ENCODE measurements around the gene POSTN.
"Not testable (repeated sequence)": the region's sequence is repeated elsewhere in the genome, so short reads cannot be mapped to it uniquely, and the experiment has no call there.

Gene POSTN

DNA sequence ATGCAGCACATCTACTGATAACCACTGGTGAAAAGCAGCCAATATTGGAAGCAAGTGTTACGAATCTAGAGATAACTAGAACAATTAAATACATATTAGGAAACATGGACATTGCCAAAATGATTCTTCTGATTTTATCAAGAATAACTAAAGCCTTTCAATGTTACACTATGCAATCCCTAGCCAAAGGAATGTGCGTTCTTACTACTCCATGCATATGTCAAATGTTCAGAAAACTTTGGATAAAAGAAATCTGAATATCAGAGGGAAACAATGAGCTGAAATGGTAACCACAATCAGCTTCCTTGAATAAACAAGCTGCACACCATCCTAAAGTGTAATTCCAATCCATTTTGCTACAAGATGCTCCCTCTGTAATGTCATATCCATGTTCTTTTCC lies 951 bp upstream of the POSTN start:
- TF ChIP-seq, protein P1, sequence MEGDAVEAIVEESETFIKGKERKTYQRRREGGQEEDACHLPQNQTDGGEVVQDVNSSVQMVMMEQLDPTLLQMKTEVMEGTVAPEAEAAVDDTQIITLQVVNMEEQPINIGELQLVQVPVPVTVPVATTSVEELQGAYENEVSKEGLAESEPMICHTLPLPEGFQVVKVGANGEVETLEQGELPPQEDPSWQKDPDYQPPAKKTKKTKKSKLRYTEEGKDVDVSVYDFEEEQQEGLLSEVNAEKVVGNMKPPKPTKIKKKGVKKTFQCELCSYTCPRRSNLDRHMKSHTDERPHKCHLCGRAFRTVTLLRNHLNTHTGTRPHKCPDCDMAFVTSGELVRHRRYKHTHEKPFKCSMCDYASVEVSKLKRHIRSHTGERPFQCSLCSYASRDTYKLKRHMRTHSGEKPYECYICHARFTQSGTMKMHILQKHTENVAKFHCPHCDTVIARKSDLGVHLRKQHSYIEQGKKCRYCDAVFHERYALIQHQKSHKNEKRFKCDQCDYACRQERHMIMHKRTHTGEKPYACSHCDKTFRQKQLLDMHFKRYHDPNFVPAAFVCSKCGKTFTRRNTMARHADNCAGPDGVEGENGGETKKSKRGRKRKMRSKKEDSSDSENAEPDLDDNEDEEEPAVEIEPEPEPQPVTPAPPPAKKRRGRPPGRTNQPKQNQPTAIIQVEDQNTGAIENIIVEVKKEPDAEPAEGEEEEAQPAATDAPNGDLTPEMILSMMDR (IDR thresholded peaks at IDR 0.05; ENCODE audit: control insufficient read depth, extremely low read depth, insufficient read depth), result no peak
- no peak overlapping the region for H3K4me3 ChIP-seq (ENCODE audit: low read depth, low read length)
- DNase-seq (ENCODE audit: low read depth), result no peak

DNA sequence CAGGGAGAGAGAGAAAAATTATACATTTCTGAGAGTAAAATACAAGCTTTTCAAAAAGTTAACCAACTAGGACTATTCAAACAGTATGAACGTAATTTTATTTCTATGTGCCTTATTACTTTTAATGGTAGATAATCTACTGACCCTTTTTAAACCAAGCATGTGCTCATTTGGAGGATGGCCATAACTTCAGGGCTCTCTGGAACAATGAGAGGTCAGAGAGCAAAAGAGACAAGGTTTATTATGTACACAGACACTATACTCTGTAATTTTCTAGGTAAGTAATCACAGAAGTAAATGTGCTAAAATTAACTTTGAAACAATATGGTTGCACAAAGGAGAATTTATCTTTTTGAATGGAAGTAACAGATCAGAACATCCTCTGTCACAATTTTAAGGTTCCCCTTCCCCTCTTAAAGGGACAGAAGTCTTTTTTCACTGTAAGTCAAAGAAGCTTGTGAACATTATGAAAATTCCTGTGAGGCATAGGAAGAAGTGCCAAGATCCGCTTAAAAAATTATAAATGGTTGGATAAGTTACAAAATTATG lies 1.0 kb downstream of the POSTN start:
- no peak for DNase-seq (ENCODE audit: low read depth)
- TF ChIP-seq, protein P1 (IDR thresholded peaks at IDR 0.05; ENCODE audit: control insufficient read depth, extremely low read depth, insufficient read depth), result no peak
- H3K4me3 ChIP-seq (ENCODE audit: low read depth, low read length), result no peak overlapping the region

DNA sequence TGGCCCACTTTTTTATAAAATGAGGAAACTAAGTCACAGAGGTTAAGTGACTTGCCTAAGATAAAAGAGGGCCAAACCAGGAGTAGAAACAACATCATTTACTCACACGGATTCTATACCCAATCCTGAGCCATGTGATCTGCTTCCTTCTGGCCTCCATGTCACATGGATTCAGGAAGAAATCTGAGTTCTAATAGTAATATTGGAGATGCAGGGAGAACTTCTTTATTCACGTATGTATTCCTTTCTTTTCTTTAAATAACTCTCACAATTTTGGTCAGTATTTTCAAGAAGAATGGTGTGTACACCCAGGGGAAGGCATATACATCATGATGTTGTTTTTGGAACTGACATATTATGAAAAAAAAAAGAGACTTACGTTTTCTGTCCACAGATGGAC lies 1.8 kb downstream of the POSTN start:
- DNase-seq (ENCODE audit: low read depth), result no peak
- TF ChIP-seq, protein P1 (IDR thresholded peaks at IDR 0.05; ENCODE audit: control insufficient read depth, extremely low read depth, insufficient read depth), result no peak
- H3K4me3 ChIP-seq (ENCODE audit: low read depth, low read length), result no peak overlapping the region

DNA sequence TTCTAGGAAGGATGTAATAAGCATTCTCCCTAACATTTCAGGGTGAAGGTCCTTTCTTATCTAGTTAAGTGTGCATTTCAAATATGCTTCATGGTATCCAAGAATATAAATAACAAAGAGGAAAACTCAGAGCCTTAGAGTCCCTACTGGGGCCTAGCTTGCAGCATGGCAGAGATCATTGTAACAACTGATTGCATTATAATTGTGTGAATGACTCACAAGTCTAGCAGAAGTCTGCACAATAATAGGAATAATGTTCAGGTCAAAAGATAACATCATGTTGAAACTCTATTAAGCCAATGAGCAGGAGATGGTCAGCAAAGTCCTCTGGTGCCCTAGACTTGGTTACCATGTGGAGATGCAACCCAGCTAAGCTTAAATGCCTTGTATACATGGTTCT lies 3.4 kb downstream of the POSTN start:
- TF ChIP-seq, protein P1 (IDR thresholded peaks at IDR 0.05; ENCODE audit: control insufficient read depth, extremely low read depth, insufficient read depth), result no peak
- H3K4me3 ChIP-seq (ENCODE audit: low read depth, low read length), result no peak overlapping the region
- DNase-seq (ENCODE audit: low read depth), result no peak

DNA sequence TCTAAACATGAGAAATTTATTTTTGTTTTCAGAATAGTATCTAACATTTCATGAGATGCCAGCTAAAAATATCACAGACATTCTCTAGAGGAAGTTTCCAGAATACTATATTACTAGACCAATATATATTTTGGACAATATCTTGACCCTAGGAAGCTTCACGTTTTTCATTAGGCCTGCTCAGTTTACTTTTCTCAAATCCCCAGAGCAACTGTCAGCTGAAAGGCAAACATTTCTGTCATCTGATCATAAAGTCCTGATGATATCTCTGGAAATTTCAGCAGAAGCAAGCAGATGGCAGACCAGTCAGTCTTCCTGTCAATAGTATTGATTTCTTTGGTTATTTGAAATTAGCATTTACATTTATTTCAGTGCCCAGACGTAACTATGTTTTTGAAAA lies 4.0 kb downstream of the POSTN start:
- no peak overlapping the region for H3K4me3 ChIP-seq (ENCODE audit: low read depth, low read length)
- DNase-seq (ENCODE audit: low read depth), result no peak
- TF ChIP-seq, protein P1 (IDR thresholded peaks at IDR 0.05; ENCODE audit: control insufficient read depth, extremely low read depth, insufficient read depth), result no peak

DNA sequence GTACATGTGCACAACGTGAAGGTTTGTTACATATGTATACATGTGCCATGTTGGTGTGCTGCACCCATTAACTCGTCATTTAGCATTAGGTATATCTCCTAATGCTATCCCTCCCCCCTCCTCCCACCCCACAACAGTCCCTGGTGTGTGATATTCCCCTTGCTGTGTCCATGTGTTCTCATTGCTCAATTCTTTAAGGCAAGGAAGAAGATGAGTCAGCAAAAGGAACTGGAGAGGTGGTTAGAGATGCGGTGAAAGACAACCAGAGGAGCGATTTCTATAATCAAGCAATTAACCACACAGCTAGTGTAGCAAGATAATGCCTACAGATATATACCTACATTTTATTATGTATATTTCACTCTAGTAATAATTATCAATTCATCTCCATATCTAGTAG lies 9.2 kb downstream of the POSTN start:
- not testable (repeated sequence) for H3K4me3 ChIP-seq (ENCODE audit: low read depth, low read length); DNase-seq (ENCODE audit: low read depth)

DNA sequence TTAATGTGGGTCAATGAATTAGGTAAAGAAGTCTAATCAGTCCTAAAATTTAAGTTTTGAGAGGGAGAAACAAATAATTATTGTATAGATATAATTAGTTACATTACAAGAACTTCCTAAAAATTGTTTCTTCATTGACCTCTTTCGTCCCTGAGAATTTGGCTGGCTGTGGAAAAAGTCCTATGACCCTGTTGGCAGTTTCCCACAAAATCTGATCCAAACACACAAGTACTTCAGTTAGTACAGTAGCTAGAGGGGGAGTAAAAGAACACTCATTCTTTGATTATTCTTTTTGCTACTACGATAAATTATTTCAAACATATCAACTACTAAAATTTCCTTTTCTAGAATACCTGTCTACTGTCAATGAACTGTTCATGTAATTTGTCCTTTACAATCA lies 11.3 kb downstream of the POSTN start:
- H3K4me3 ChIP-seq (ENCODE audit: low read depth, low read length), result no peak overlapping the region
- TF ChIP-seq, protein P1 (IDR thresholded peaks at IDR 0.05; ENCODE audit: control insufficient read depth, extremely low read depth, insufficient read depth), result no peak
- DNase-seq (ENCODE audit: low read depth), result no peak
